HG03064 (cell line): ENCODE measurements around the gene DNASE2.
A peak's percentile ranks its signal among the peaks of the same experiment; 100 is the strongest.

Experiments
- ATAC-seq: cut with Tn5 transposase; IDR thresholded peaks from one replicate; pipeline ENCODE4 v1.9.1; 2021; ENCODE audit warnings: low read depth; ENCODE audit not compliant: unreplicated experiment

The DNASE2 gene

GRCh38 chr19:12886969-12887747, 5.9 kb upstream of the DNASE2 start, which contains the start of gene KLF1:
KLF1 (minus strand) TSS chr19:12887201; CDS start chr19:12887140, 61 bp downstream.
- ATAC-seq: no peak

GRCh38 chr19:12886651-12886968, 5.4 kb upstream of the DNASE2 start:
- ATAC-seq: no peak

GRCh38 chr19:12885749-12886650, 4.8 kb upstream of the DNASE2 start:
- no peak for ATAC-seq

GRCh38 chr19:12884926-12885748, 3.9 kb upstream of the DNASE2 start:
- ATAC-seq: no peak

DNA sequence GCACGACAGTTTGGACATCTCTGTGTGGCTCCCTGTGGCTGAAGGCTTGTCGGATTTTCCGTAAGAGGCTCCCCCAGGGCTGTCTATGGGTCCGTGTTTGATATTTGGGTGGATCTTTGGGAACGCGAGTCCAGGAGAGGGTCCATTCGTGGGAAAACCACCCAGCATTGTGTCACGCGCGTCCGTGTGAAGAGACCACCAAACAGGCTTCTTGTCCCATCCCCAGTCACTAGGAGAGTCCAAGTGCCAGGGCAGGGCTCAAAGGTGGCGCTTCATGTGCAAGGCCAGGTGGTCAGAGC, 3.3 kb upstream of the DNASE2 start:
- no peak for ATAC-seq

GRCh38 chr19:12884202-12884601, 3.0 kb upstream of the DNASE2 start:
- ATAC-seq: no peak

DNA sequence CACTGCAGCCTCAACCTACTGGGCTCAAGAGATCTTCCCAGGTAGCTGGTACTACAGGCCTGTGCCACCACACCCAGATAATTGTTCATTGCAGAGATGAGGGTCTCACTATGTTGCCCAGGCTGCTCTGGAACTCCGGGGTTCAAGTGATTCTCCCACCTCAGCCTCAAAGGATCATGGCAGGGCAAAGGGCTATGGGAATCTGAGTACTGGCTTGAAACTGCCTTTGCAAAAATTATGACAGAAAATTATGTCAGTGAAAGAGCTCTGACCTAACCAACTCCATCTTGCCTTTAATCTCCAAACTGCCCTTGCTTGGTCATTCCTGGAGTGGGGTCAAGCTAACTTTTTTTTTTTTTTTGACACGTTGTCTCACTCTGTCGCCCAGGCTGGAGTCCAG, 1.3 kb upstream of the DNASE2 start:
- ATAC-seq: no peak

DNA sequence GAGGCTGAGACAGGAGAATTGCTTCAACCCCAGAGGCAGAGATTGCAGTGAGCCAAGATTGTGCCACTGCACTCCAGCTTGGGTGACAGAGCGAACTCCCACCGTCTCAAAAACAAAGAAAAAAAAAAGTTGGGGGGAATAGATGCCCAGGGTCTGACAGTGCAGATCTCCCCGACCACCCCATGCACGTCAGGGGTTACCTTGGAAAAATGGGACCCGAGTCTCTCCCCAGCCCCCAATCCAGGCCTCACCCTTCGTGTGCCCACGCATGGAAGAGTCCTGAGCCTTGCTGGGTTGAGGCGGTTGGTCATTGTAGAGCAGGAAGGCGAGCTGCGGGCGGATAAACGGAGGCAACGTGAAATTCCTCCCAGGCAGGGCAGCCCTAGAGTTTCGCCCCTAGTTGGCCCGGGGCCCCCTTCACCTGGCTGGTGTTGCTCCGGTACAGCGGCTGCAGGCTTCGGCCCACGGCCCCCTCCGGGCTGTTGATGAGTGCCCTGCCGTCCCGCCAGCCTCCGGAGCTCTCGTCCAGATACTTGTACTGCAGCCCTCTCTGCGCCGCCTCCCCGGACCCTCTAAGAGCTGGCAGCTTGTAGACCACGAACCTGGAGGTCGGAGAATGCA, 588 bp downstream of the DNASE2 start:
- peak; percentile 20 for ATAC-seq

DNA sequence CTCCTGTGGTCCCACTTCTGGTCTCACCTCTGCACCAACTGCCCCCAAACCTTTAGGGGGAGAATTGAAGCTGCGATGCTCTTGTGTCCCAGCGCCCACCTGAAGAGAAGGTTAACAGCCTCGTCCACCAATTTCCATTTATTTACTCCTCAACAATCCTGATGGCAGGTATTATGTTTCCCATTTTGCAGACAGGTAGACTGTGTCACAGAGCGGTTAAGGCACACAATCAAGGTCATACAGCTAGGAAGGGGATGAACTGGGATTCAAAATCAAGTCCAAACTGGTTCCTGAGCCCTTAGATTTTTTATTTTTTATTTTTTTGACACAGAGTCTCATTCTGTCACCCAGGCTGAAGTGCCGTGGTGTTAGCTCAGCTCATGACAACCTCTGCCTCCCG, 6.2 kb downstream of the DNASE2 start:
- ATAC-seq: no peak

DNA sequence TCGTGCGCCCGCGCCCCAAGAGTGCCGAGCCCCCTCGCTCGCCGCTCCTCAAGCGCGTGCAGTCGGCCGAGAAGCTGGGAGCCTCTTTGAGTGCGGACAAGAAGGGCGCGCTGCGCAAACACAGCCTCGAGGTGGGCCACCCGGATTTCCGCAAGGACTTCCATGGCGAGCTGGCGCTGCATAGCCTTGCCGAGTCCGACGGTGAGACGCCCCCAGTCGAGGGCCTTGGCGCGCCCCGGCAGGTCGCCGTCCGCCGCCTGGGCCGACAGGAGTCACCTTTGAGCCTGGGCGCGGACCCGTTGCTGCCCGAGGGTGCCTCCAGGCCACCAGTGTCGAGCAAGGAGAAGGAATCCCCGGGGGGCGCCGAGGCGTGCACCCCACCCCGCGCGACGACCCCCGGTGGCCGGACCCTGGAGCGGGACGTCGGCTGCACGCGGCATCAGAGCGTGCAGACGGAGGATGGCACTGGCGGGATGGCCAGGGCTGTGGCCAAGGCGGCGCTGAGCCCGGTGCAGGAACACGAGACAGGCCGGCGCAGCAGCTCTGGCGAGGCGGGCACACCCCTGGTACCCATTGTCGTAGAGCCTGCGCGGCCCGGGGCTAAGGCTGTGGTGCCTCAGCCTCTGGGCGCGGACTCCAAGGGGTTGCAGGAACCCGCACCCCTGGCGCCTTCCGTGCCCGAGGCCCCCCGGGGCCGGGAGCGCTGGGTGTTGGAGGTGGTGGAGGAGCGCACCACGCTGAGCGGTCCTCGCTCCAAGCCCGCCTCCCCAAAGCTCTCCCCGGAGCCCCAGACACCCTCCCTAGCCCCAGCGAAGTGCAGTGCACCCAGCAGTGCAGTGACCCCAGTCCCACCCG, 7.1 kb downstream of the DNASE2 start:
- ATAC-seq: no peak

- ATAC-seq: no peak
These were observed 8.0 kb downstream of the DNASE2 start for GRCh38 chr19:12872941-12873890.

DNA sequence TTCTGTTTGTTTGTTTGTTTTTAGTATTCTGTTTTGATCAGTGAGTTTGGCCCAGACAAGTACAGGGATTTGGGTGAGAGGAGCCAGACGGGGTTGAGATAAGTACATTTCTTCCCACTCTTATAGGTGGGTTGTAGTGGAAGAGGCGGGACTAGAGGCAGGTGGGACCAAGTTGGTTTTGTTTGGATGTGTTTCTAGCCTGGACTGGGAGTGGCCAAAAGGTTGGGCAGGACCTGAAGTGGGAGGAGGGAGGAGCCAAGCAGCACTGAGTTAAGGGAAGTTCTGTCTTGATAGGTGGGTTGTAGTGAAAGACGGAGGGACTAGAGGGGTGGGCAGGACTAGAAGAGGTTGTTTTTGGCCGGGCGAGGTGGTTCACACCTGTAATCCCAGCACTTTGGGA, 9.0 kb downstream of the DNASE2 start:
- ATAC-seq: no peak

GRCh38 chr19:12871681-12872080, 9.6 kb downstream of the DNASE2 start:
- ATAC-seq: no peak

GRCh38 chr19:12868540-12869112, 12.6 kb downstream of the DNASE2 start:
- no peak for ATAC-seq

GRCh38 chr19:12867120-12868099, 13.8 kb downstream of the DNASE2 start:
- no peak for ATAC-seq

DNA sequence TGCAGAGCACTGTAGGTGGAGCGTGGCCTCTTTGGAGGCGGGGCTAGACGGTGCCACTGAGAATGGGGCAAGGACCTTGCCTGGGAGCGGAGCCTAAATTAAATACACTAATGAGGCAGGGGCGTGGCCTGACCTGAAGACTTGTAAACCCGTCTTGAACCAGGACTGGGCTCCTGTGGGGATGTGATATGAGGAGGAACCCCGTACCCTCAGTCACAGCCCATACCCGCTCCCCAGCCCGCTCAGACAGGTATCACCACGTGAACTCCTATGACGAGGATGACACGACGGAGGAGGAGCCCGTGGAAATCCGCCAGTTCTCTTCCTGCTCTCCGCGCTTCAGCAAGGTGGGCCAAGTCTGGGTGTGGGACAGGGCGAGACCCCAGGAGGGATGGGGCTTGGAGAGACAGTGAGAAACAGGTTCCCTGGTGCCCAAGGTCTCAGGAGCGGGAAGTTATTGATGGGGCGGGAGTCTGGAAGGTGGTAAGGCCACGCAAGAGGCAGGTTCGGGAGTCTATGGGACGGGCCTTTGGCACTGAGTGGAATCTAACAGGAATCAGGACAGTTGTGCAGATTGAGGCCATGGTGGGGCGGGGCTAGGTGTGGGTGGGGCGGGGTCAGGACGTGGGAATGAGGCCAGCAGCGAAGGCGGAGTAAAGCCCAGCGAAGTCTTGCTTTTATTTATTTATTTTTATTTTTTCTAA, 14.7 kb downstream of the DNASE2 start:
- ATAC-seq: no peak
